HepG2 (cell line): Measurements from ENCODE around the gene ARPP21. TPM values are rescaled to one million over a fixed set of nuclear protein-coding genes. Genes with fewer than 3 reads are reported as not detected.

Experiments
- ATAC-seq: fragments of 200-7000 bp; cut with Tn5 transposase; 3 replicates; pipeline ENCODE4 v1.9.1; 2020; ENCODE audit warnings: mild to moderate bottlenecking, moderate library complexity
- BruUV-seq: library from RNA; stranded (reverse); fragments of 400-500 nt; replicated peaks from 2 replicates; lab custom pipeline; 2021; lab: Mats Ljungman, UMichigan
- CTCF ChIA-PET: fragments of 300-600 bp; formaldehyde crosslinking; extraction: SDS; loops from one replicate; lab custom pipeline; 2021; ENCODE audit warnings: low total read pairs, inconsistent platforms, low intra/inter-chr PET ratio; lab: Yijun Ruan, JAX
- POLR2A ChIA-PET: fragments of 350-600 bp; sonication (Branson Sonifier 250); formaldehyde crosslinking; loops from one replicate; lab custom pipeline; 2020; ENCODE audit warnings: antibody characterized with exemption, inconsistent platforms; lab: Yijun Ruan, JAX
- DNase-seq: peaks from one replicate; pipeline ENCODE4 v3.0.0-alpha.2; 2015; ENCODE audit warnings: low spot score
- FAIRE-seq: peaks from 3 replicates; lab custom pipeline; 2011; peaks lifted over from hg19 to GRCh38; lab: Jason Lieb, UNC
- H2AFZ ChIP-seq: one replicate; pipeline ENCODE4 v1.6.1; 2011; ENCODE audit warnings: low read length, inconsistent platforms
- H3K27ac ChIP-seq: fragments of 300-600 bp; 3 replicates; pipeline ENCODE4 v1.8.0; 2011; ENCODE audit warnings: mixed run types, mild to moderate bottlenecking, mixed read lengths, low read length, inconsistent platforms; ENCODE audit not compliant: insufficient read depth; ENCODE audit errors: extremely low read length
- H3K27me3 ChIP-seq, 2 experiments: fragments of 200-600 bp in 1 of 2; 2 replicates in 1 of 2; 3 replicates in 1 of 2; pipeline versions ENCODE4 v1.6.0 to v1.8.0; 2011; ENCODE audit warnings: low read length in 2 of 2, mild to moderate bottlenecking in 2 of 2, moderate library complexity in 2 of 2, inconsistent platforms in 1 of 2; ENCODE audit not compliant: insufficient read depth in 2 of 2, control insufficient read depth in 1 of 2
- H3K36me3 ChIP-seq, 2 experiments: fragments of 200-600 bp in 1 of 2; replicated peaks in 1 of 2; 2 replicates in 1 of 2; 3 replicates in 1 of 2; pipeline versions ENCODE4 v1.5.1 to v1.8.0; 2011; ENCODE audit warnings: low read length in 2 of 2, inconsistent platforms in 1 of 2; ENCODE audit not compliant: insufficient read depth in 2 of 2, control insufficient read depth in 1 of 2
- H3K4me1 ChIP-seq: 2 replicates; pipeline ENCODE4 v1.5.1; 2012; ENCODE audit warnings: low read length, inconsistent platforms; ENCODE audit not compliant: insufficient read depth
- H3K4me2 ChIP-seq: 2 replicates; pipeline ENCODE4 v1.6.0; 2011; ENCODE audit warnings: low read depth, low read length, inconsistent platforms
- H3K4me3 ChIP-seq, 3 experiments: fragments of 200-600 bp in 1 of 3; sonication (generic), shearing (Covaris generic) in 1 of 3; replicated peaks in 1 of 3; 2 replicates each; pipeline ENCODE4 v1.5.1; 2011 to 2016; ENCODE audit warnings: low read length in 3 of 3, inconsistent platforms in 2 of 3, low read depth in 2 of 3, mild to moderate bottlenecking in 2 of 3, control low read depth in 1 of 3, mixed read lengths in 1 of 3; ENCODE audit not compliant: insufficient read depth in 1 of 3
- H3K79me2 ChIP-seq: one replicate; pipeline ENCODE4 v1.6.1; 2011; ENCODE audit warnings: low read length, inconsistent platforms; ENCODE audit not compliant: insufficient read depth
- H3K9ac ChIP-seq: 2 replicates; pipeline ENCODE4 v1.6.0; 2011; ENCODE audit warnings: mild to moderate bottlenecking, low read depth, low read length, inconsistent platforms; ENCODE audit not compliant: insufficient read depth
- H3K9me3 ChIP-seq: 2 replicates; pipeline ENCODE4 v1.5.1; 2012; ENCODE audit warnings: mild to moderate bottlenecking, low read length
- H4K20me1 ChIP-seq: 2 replicates; pipeline ENCODE4 v1.6.0; 2011; ENCODE audit warnings: inconsistent platforms, mild to moderate bottlenecking, low read length, moderate library complexity; ENCODE audit not compliant: insufficient read depth
- AGO2 ChIP-seq: fragments of 200-400 bp; formaldehyde crosslinking; optimal IDR thresholded peaks from 2 replicates; pipeline ENCODE3; 2017; ENCODE audit warnings: mild to moderate bottlenecking, low read depth, low read length, moderate library complexity
- BORCS8-MEF2B ChIP-seq: sonication (generic); formaldehyde crosslinking; IDR thresholded peaks from 2 replicates; pipeline ENCODE4 v1.8.0; 2022; ENCODE audit warnings: mild to moderate bottlenecking, missing genetic modification reagents
- CBX1 ChIP-seq: IDR thresholded peaks from one replicate; pipeline ENCODE4 v1.6.1; 2016; ENCODE audit warnings: antibody characterized with exemption, low read depth
- CREB1 ChIP-seq, 2 experiments: fragments of 450-650 bp in 1 of 2; IDR thresholded peaks; 2 replicates each; pipeline ENCODE4 v1.6.1; 2016 to 2017; ENCODE audit warnings: control low read depth in 1 of 2, mild to moderate bottlenecking in 1 of 2, missing compliant biosample characterization in 1 of 2, missing genetic modification characterization in 1 of 2
- FOXO4 ChIP-seq: sonication (generic); formaldehyde crosslinking; conservative IDR thresholded peaks from 2 replicates; pipeline ENCODE4 v1.8.1; 2023; ENCODE audit warnings: missing genetic modification reagents
- MXI1 ChIP-seq: IDR thresholded peaks from 3 replicates; pipeline ENCODE4 v1.6.1; 2012; ENCODE audit warnings: low read depth, low read length, inconsistent platforms, borderline replicate concordance
- NCOA5 ChIP-seq: sonication (generic); formaldehyde crosslinking; IDR thresholded peaks from 2 replicates; pipeline ENCODE4 v1.4.0; 2020; ENCODE audit warnings: missing genetic modification reagents
- SATB2 ChIP-seq: sonication (generic); formaldehyde crosslinking; IDR thresholded peaks from 2 replicates; pipeline ENCODE4 v1.5.0; 2020; ENCODE audit warnings: missing genetic modification reagents
- ZNF569 ChIP-seq: sonication (generic); formaldehyde crosslinking; IDR thresholded peaks from 2 replicates; pipeline ENCODE4 v1.5.0; 2020; ENCODE audit warnings: mild to moderate bottlenecking, missing genetic modification reagents, moderate library complexity, borderline replicate concordance
- ZNF773 ChIP-seq: sonication (generic); formaldehyde crosslinking; IDR thresholded peaks from 2 replicates; pipeline ENCODE4 v1.4.0; 2020; ENCODE audit warnings: missing genetic modification reagents, borderline replicate concordance
- ZNF788 ChIP-seq: sonication (generic); formaldehyde crosslinking; IDR thresholded peaks from 2 replicates; pipeline ENCODE4 v1.5.0; 2020; ENCODE audit warnings: mild to moderate bottlenecking, missing genetic modification reagents, borderline replicate concordance
- ZSCAN21 ChIP-seq: sonication (generic); formaldehyde crosslinking; IDR thresholded peaks from 2 replicates; pipeline ENCODE4 v1.8.0; 2022; ENCODE audit warnings: mild to moderate bottlenecking, missing genetic modification reagents, moderate library complexity, borderline replicate concordance
- WGBS: methylation state at CpG from one replicate; pipeline ENCODE4 v1.1.6; 2017; ENCODE audit warnings: low lambda C conversion rate; 5-methylcytosine and 5-hydroxymethylcytosine counted together
- in situ Hi-C: cut with HindIII; loops from 2 replicates; pipeline ENCODE4 v1.10.0; 2017; ENCODE audit warnings: low pct_unique_long_range_greater_than_20kb; ENCODE audit not compliant: extremely low pct_ligation_motif_present
- intact Hi-C: fragments of 100-400 bp; cut with micrococcal nuclease; formaldehyde crosslinking; loops from one replicate; pipeline ENCODE4 v1.10.0; 2022; ENCODE audit not compliant: unreplicated experiment
- polyA plus RNA-seq, 8 experiments: library from polyadenylated mRNA; depleted of rRNA in 3 of 8; stranded (reverse) in 7 of 8; unstranded in 1 of 8; fragments of >200 nt; fragmentation: Illumina TruSeq in 4 of 8; extraction: Trizol in 4 of 8; gene quantifications; 2 replicates each; pipeline versions ENCODE4 v1.2.1 to v1.2.3, GENCODE V29; 2011 to 2016; ENCODE audit warnings: low read depth in 4 of 8, missing spikeins in 1 of 8, mixed read lengths in 1 of 8; ENCODE audit not compliant: insufficient read depth in 1 of 8
- total RNA-seq, 5 experiments: library from RNA; depleted of rRNA; stranded (reverse); fragments of >200 nt; fragmentation: Illumina TruSeq; extraction: Trizol; gene quantifications; 2 replicates each; pipeline ENCODE4 v1.2.3, GENCODE V29; 2016; ENCODE audit warnings: low read depth in 1 of 5
- TF ChIP-seq, protein P1 (sequence below): sonication (generic); formaldehyde crosslinking; IDR thresholded peaks from 2 replicates; pipeline ENCODE4 v1.5.1; 2020; ENCODE audit warnings: missing genetic modification reagents, mild to moderate bottlenecking, borderline replicate concordance
- TF ChIP-seq, protein P2 (sequence below): sonication (generic); formaldehyde crosslinking; IDR thresholded peaks from 2 replicates; pipeline ENCODE4 v1.4.0; 2020; ENCODE audit warnings: missing genetic modification reagents, mild to moderate bottlenecking, borderline replicate concordance

The ARPP21 gene
- total and polyA plus RNA-seq, 2 of the 13 experiments (the other 11 are each of a cell fraction or from before 2014, with no cell fraction given): not detected

DNA sequence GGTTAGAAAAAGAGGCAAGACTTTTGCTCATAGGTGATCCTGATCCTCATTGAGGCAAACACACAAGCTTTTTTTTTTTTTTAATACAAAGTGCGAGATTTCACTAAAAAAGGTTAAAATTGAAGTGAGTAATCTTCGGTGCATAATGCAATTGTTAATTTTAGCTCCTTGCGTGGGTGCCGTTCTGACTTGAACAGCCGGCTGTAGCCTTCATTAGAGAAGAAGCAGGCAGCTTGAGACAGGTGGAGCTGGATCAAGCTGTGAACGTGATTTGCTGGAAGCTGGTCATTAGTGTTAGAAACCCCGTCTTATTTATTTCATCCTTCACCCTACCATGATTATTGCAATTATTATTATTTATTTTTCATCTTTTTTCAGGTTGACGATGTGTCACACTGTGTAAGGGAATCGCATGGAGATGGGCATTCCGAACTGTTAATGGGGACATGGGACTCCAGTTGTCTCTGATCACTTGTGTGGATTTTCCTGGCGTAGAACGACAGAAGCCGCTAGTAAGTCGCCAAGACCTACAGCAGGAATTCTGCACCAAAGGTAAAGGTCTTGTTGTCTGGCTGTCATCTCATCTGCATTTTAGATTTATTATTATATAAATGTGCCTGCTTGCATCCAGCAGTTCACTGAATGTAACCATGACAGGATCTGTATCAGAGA, 40.2 kb downstream of the ARPP21 start (continued):
- TF ChIP-seq, protein P1, sequence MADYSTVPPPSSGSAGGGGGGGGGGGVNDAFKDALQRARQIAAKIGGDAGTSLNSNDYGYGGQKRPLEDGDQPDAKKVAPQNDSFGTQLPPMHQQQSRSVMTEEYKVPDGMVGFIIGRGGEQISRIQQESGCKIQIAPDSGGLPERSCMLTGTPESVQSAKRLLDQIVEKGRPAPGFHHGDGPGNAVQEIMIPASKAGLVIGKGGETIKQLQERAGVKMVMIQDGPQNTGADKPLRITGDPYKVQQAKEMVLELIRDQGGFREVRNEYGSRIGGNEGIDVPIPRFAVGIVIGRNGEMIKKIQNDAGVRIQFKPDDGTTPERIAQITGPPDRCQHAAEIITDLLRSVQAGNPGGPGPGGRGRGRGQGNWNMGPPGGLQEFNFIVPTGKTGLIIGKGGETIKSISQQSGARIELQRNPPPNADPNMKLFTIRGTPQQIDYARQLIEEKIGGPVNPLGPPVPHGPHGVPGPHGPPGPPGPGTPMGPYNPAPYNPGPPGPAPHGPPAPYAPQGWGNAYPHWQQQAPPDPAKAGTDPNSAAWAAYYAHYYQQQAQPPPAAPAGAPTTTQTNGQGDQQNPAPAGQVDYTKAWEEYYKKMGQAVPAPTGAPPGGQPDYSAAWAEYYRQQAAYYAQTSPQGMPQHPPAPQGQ (CRISPR knock-in tag): no peak

GRCh38 chr3:35680866-35681650, 41.7 kb downstream of the ARPP21 start:
- 13% methylated on average over 5 of the region's 5 CpGs for WGBS
- Histone ChIP-seq H3K4me1 (no peaks in the 10 kb centered on the region), H3K4me2 (no peak overlapping the region), H2AFZ (no peak overlapping the region), H3K27ac (no peak overlapping the region), H3K9me3 (no peaks in the 10 kb centered on the region), H3K27me3 (no peaks in the 10 kb centered on the region), H3K36me3 (no peaks in the 10 kb centered on the region), H3K9ac (no peak overlapping the region), H3K4me3 (no peak overlapping the region), H3K79me2 (no peaks in the 10 kb centered on the region), H4K20me1 (no peaks in the 10 kb centered on the region)
- POLR2A ChIA-PET: no interaction called here
- FAIRE-seq (no peak), ATAC-seq (no peak), DNase-seq (no peak)
- CTCF ChIA-PET: no interaction called here
- intact Hi-C loops: no loop called here
- TF ChIP-seq CREB1 (IDR thresholded peaks at IDR 0.05) (no peak), CREB1 (CRISPR knock-in tag; IDR thresholded peaks at IDR 0.05) (no peak), FOXO4 (CRISPR knock-in tag) (no peak), BORCS8-MEF2B (CRISPR knock-in tag) (no peak), AGO2 (no peak), ZNF788 (no peak), MXI1 (no peak), CBX1 (no peak), SATB2 (CRISPR knock-in tag) (no peak), ZNF569 (CRISPR knock-in tag) (no peak), ZSCAN21 (CRISPR knock-in tag) (no peak), ZNF773 (CRISPR knock-in tag) (no peak), NCOA5 (CRISPR knock-in tag) (no peak)
- TF ChIP-seq, protein P2, sequence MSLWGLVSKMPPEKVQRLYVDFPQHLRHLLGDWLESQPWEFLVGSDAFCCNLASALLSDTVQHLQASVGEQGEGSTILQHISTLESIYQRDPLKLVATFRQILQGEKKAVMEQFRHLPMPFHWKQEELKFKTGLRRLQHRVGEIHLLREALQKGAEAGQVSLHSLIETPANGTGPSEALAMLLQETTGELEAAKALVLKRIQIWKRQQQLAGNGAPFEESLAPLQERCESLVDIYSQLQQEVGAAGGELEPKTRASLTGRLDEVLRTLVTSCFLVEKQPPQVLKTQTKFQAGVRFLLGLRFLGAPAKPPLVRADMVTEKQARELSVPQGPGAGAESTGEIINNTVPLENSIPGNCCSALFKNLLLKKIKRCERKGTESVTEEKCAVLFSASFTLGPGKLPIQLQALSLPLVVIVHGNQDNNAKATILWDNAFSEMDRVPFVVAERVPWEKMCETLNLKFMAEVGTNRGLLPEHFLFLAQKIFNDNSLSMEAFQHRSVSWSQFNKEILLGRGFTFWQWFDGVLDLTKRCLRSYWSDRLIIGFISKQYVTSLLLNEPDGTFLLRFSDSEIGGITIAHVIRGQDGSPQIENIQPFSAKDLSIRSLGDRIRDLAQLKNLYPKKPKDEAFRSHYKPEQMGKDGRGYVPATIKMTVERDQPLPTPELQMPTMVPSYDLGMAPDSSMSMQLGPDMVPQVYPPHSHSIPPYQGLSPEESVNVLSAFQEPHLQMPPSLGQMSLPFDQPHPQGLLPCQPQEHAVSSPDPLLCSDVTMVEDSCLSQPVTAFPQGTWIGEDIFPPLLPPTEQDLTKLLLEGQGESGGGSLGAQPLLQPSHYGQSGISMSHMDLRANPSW (CRISPR knock-in tag): no peak
- in situ Hi-C loops: no loop called here
- BruUV-seq: no TSS peak
